Cardiac septum (tissue), 1 donor: Measurements from ENCODE around the gene CNPY1. TPM values are rescaled to one million over a fixed set of nuclear protein-coding genes. Genes with fewer than 3 reads are reported as not detected.

Experiments used
- DNase-seq: peaks from one replicate; pipeline ENCODE4 v3.0.0-alpha.2; 2020; ENCODE audit warnings: low spot score
- intact Hi-C: fragments of 100-400 bp; cut with DNase I; formaldehyde crosslinking; loops from one replicate; pipeline ENCODE4 v1.14.0; 2022
- total RNA-seq: library from RNA; stranded (reverse); fragmentation: NEBNext Ultra II Directional; extraction: Animal tissue kit (Norgen Biotek cat#: 25700); gene quantifications from one replicate; pipeline ENCODE4 v1.2.1, GENCODE V29; 2021
- donor health status: DM: no; HTN: no; CAD: no.

The CNPY1 gene
- total RNA-seq, 1 donor from 2014 or later: not detected

DNA sequence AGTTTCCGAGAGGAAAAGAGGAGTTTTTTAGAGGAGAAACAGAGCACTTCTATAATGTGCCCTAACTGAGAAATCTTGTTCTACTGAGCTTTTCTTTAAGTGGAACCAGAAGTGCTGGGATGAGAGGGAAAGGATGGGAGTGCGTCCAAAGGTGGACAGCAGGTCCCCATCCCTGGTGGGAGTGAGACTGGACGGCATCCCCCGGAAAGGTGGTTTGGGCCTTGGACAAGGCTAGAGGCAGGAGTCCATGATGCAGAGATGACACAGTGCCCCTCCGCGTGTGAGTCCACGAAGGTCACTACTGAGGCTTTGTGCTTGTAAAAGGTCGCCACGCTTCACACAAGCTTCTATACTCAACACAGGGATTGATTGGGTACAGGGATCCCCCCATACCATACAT lies 94.5 kb downstream of the CNPY1 start:
- intact Hi-C loops: no loop called here

More for the DNA sequence above, 94.5 kb downstream of the CNPY1 start:
- DNase-seq: no peak

Other genes with a start within 250 kb of the CNPY1 start
- gene INSIG1, start 248.7 kb downstream of the CNPY1 start, total RNA-seq: 15.2 TPM
- gene EN2, start 88.4 kb downstream of the CNPY1 start, total RNA-seq: not detected
- 41.4 TPM for gene RBM33, start 98.1 kb upstream of the CNPY1 start, total RNA-seq